ENCODE measurements around the gene FAM47B.

GRCh38 chrX:34909151-34909550, 33.4 kb upstream of the FAM47B start:
- TF ChIP-seq, protein P1, sequence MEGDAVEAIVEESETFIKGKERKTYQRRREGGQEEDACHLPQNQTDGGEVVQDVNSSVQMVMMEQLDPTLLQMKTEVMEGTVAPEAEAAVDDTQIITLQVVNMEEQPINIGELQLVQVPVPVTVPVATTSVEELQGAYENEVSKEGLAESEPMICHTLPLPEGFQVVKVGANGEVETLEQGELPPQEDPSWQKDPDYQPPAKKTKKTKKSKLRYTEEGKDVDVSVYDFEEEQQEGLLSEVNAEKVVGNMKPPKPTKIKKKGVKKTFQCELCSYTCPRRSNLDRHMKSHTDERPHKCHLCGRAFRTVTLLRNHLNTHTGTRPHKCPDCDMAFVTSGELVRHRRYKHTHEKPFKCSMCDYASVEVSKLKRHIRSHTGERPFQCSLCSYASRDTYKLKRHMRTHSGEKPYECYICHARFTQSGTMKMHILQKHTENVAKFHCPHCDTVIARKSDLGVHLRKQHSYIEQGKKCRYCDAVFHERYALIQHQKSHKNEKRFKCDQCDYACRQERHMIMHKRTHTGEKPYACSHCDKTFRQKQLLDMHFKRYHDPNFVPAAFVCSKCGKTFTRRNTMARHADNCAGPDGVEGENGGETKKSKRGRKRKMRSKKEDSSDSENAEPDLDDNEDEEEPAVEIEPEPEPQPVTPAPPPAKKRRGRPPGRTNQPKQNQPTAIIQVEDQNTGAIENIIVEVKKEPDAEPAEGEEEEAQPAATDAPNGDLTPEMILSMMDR (IDR thresholded peaks at IDR 0.05), result no peak
- no peak for TF ChIP-seq POLR2A (IDR thresholded peaks at IDR 0.05)
